Measurements from ENCODE around the gene PXYLP1. TPM values are rescaled to one million over a fixed set of nuclear protein-coding genes. Genes with fewer than 3 reads are reported as not detected.
"Not testable (repeated sequence)": the region's sequence is repeated elsewhere in the genome, so short reads cannot be mapped to it uniquely, and the experiment has no call there.

Gene PXYLP1
- total RNA-seq, 4 donors from 2014 or later, result 5.5 to 16.2 (median 9.8) TPM

- TF ChIP-seq CTCF (IDR thresholded peaks at IDR 0.05), result no peak
- no peak for DNase-seq (ENCODE audit: low spot score)
- no peak for ATAC-seq (ENCODE audit: low FRiP score)
Observed at GRCh38 chr3:141308588-141309218, 77.1 kb downstream of the PXYLP1 start.

- DNase-seq (ENCODE audit: low spot score) (no peak), ATAC-seq (ENCODE audit: low FRiP score) (no peak)
- no peak for TF ChIP-seq CTCF (IDR thresholded peaks at IDR 0.05)
Observed at GRCh38 chr3:141311170-141311495, 79.5 kb downstream of the PXYLP1 start.

- ATAC-seq (ENCODE audit: low FRiP score), result peak; percentile 99
- peak in 1 of 3 donors; percentile 41 for TF ChIP-seq CTCF (IDR thresholded peaks at IDR 0.05)
- peak; percentile 96 for DNase-seq (ENCODE audit: low spot score)
Observed at GRCh38 chr3:141311496-141312353, 80.1 kb downstream of the PXYLP1 start.

- DNase-seq (ENCODE audit: low spot score) (no peak), ATAC-seq (ENCODE audit: low FRiP score) (no peak)
- TF ChIP-seq CTCF (IDR thresholded peaks at IDR 0.05), result no peak
Observed at GRCh38 chr3:141312354-141313092, 80.9 kb downstream of the PXYLP1 start.

- ATAC-seq (ENCODE audit: low FRiP score), result no peak
- no peak for TF ChIP-seq CTCF (IDR thresholded peaks at IDR 0.05)
- no peak for DNase-seq (ENCODE audit: low spot score)
Observed at GRCh38 chr3:141313093-141313683, 81.6 kb downstream of the PXYLP1 start.

GRCh38 chr3:141314415-141314814 lies 82.8 kb downstream of the PXYLP1 start:
- not testable (repeated sequence) for ATAC-seq (ENCODE audit: low FRiP score); DNase-seq (ENCODE audit: low spot score)

- no peak for ATAC-seq (ENCODE audit: low FRiP score)
Observed at GRCh38 chr3:141316851-141317250, 85.2 kb downstream of the PXYLP1 start.

More at GRCh38 chr3:141316851-141317250, 85.2 kb downstream of the PXYLP1 start:
- no peak for DNase-seq (ENCODE audit: low spot score)
- no peak for TF ChIP-seq CTCF (IDR thresholded peaks at IDR 0.05)

Measured in omental fat pad (tissue), 4 donors.